ENCODE measurements around the gene ZNRF3.

Gene ZNRF3

GRCh38 chr22:28953976-28954880 is 70.9 kb downstream of the ZNRF3 start:
- DNase-seq: no peak

GRCh38 chr22:28955817-28956216 is 72.4 kb downstream of the ZNRF3 start:
- DNase-seq: no peak

- no peak for DNase-seq
Measured at GRCh38 chr22:28956506-28956905, 73.1 kb downstream of the ZNRF3 start.

- no peak for DNase-seq
Measured at GRCh38 chr22:28958611-28959010, 75.2 kb downstream of the ZNRF3 start.

- no peak for DNase-seq
Measured at GRCh38 chr22:28962042-28962554, 78.7 kb downstream of the ZNRF3 start.

- DNase-seq: no peak
Measured at GRCh38 chr22:28963362-28963761, 80.0 kb downstream of the ZNRF3 start.

- DNase-seq: no peak
Measured at GRCh38 chr22:28967163-28967665, 83.8 kb downstream of the ZNRF3 start.

- DNase-seq: no peak
Measured at GRCh38 chr22:28967969-28968368, 84.6 kb downstream of the ZNRF3 start.

GRCh38 chr22:28969401-28970168 is 86.2 kb downstream of the ZNRF3 start:
- DNase-seq: no peak

- no peak for DNase-seq
Measured at GRCh38 chr22:28973352-28973751, 90.0 kb downstream of the ZNRF3 start.

GRCh38 chr22:28977060-28977459 is 93.7 kb downstream of the ZNRF3 start:
- no peak for DNase-seq

GRCh38 chr22:28977481-28977971 is 94.2 kb downstream of the ZNRF3 start:
- DNase-seq: no peak

GRCh38 chr22:28978158-28978557 is 94.8 kb downstream of the ZNRF3 start:
- DNase-seq: no peak

GRCh38 chr22:28978863-28979796 is 95.8 kb downstream of the ZNRF3 start:
- no peak for DNase-seq

- DNase-seq: no peak
Measured at GRCh38 chr22:28980326-28980725, 97.0 kb downstream of the ZNRF3 start.

GRCh38 chr22:28981818-28982499 is 98.6 kb downstream of the ZNRF3 start:
- no peak for DNase-seq

GRCh38 chr22:28983190-28983589 is 99.8 kb downstream of the ZNRF3 start:
- no peak for DNase-seq

- no peak for DNase-seq
Measured at GRCh38 chr22:28983788-28984441, 100.5 kb downstream of the ZNRF3 start.

- DNase-seq: no peak
Measured at GRCh38 chr22:28984482-28985158, 101.2 kb downstream of the ZNRF3 start.

GRCh38 chr22:28985581-28986290 is 102.4 kb downstream of the ZNRF3 start:
- no peak for DNase-seq
